Measurements from ENCODE around the gene CCDC13. TPM values are rescaled to one million over a fixed set of nuclear protein-coding genes. Genes with fewer than 3 reads are reported as not detected.

The CCDC13 gene
- total RNA-seq, 6 experiments from 2014 or later = 0.17 to 0.47 (median 0.30) TPM; not detected in 2

DNA sequence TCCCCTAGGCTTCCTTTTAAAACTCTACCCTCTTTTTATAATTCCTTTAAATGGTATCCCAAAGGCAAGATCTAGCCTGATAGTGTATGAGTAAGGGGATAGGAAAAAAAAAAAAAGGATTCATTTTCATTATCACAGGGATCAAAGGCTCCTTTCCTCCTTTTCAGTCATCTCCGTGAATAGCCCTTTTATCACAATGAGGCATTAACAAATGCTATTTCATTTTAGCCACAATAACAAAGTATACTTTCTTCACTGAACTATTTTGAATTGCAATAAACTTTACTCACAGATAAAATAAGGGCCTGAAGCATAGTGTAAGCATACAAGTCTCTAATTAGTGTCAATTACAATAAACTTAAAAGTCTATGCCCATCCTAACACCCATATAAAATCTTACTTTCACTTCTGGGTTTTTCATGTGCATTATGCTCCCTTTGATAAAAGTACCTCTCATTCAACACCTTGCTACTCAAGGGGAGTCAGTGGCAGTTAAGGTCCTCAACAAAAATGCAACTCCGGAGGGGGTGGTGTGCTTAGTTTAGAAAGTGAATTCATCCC, 22.6 kb upstream of the CCDC13 start:
- Mint-ChIP-seq H3K36me3 (ENCODE audit: low read depth) (peaks cover 14% of the 10 kb centered on the region), H3K4me1 (ENCODE audit: low read depth) (peaks cover 7% of the 10 kb centered on the region), H3K27ac (no peak overlapping the region), H3K9me3 (no peaks in the 10 kb centered on the region), H3K27me3 (ENCODE audit: insufficient read depth) (no peaks in the 10 kb centered on the region), H3K4me3 (no peak overlapping the region)
- no peak for DNase-seq
- TF ChIP-seq, protein P1, sequence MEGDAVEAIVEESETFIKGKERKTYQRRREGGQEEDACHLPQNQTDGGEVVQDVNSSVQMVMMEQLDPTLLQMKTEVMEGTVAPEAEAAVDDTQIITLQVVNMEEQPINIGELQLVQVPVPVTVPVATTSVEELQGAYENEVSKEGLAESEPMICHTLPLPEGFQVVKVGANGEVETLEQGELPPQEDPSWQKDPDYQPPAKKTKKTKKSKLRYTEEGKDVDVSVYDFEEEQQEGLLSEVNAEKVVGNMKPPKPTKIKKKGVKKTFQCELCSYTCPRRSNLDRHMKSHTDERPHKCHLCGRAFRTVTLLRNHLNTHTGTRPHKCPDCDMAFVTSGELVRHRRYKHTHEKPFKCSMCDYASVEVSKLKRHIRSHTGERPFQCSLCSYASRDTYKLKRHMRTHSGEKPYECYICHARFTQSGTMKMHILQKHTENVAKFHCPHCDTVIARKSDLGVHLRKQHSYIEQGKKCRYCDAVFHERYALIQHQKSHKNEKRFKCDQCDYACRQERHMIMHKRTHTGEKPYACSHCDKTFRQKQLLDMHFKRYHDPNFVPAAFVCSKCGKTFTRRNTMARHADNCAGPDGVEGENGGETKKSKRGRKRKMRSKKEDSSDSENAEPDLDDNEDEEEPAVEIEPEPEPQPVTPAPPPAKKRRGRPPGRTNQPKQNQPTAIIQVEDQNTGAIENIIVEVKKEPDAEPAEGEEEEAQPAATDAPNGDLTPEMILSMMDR (IDR thresholded peaks at IDR 0.05) = no peak

GRCh38 chr3:42790714-42791229, 17.7 kb upstream of the CCDC13 start:
- H3K27ac Mint-ChIP-seq = no peak overlapping the region
- peaks cover 16% of the 10 kb centered on the region for H3K36me3 Mint-ChIP-seq (ENCODE audit: low read depth)
- H3K27me3 Mint-ChIP-seq (ENCODE audit: insufficient read depth) = no peaks in the 10 kb centered on the region

DNA sequence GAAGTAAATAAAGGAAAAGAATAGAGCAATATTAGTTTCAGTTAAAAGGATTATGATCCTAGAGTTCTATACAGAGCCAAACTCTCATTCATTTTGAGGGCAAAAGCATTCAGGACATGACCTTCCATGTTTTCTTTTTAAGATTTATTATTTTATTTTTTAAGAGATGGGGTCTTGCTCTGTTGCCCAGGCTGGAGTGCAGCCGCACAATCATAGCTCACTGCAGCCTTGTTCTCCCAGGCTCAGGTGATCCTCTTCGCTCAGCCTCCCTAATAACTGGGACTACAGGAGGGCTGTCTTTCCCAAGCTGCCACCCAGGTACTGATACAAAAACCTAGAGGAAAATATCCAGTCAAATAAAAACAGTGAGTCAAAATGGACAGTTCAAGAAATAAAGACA, 13.6 kb upstream of the CCDC13 start:
- H3K36me3 Mint-ChIP-seq (ENCODE audit: low read depth) = peaks cover 22% of the 10 kb centered on the region
- no peak overlapping the region for H3K27ac Mint-ChIP-seq

More at GRCh38 chr3:42790714-42791229, 17.7 kb upstream of the CCDC13 start:
- H3K9me3 Mint-ChIP-seq = no peaks in the 10 kb centered on the region
- no peak overlapping the region for H3K4me3 Mint-ChIP-seq
- peaks cover 5% of the 10 kb centered on the region for H3K4me1 Mint-ChIP-seq (ENCODE audit: low read depth)
- TF ChIP-seq, protein P1 (IDR thresholded peaks at IDR 0.05) = no peak
- DNase-seq = no peak

DNA sequence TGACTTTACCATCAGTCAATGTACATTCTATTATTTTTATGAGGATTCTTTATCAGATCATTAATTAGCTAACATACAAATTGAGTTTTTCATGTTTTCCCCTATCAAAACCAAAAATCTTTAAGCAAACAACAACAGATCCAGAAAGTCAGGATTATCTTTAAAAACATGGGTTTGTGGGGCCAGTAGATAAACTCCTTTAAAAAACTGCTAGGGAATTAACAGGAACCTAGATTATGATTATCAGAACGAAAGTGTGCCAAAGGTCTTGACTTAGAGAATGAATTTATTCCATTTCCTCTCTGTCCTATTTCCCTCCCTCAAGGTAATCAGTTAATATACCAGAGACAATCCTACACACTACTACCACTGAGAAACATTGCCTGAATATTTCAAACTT, 13.2 kb upstream of the CCDC13 start:
- Mint-ChIP-seq H3K27ac (0 out of 2 replicates have a peak overlapping the region, but pooled peaks have one; percentile 7), H3K9me3 (no peaks in the 10 kb centered on the region), H3K4me1 (ENCODE audit: low read depth) (peaks cover 5% of the 10 kb centered on the region), H3K27me3 (ENCODE audit: insufficient read depth) (no peaks in the 10 kb centered on the region), H3K4me3 (no peak overlapping the region), H3K36me3 (ENCODE audit: low read depth) (peaks cover 22% of the 10 kb centered on the region)
- TF ChIP-seq, protein P1 (IDR thresholded peaks at IDR 0.05) = no peak
- no peak for DNase-seq

More for the DNA sequence above, 13.6 kb upstream of the CCDC13 start:
- no peaks in the 10 kb centered on the region for H3K27me3 Mint-ChIP-seq (ENCODE audit: insufficient read depth)
- DNase-seq = no peak
- H3K9me3 Mint-ChIP-seq = no peaks in the 10 kb centered on the region
- no peak overlapping the region for H3K4me3 Mint-ChIP-seq
- peaks cover 5% of the 10 kb centered on the region for H3K4me1 Mint-ChIP-seq (ENCODE audit: low read depth)
- TF ChIP-seq, protein P1 (IDR thresholded peaks at IDR 0.05) = no peak

GRCh38 chr3:42780892-42781700, 8.0 kb upstream of the CCDC13 start:
- Mint-ChIP-seq H3K27ac (peak overlapping the region; percentile 85), H3K4me3 (no peak overlapping the region), H3K27me3 (ENCODE audit: insufficient read depth) (no peaks in the 10 kb centered on the region; the same call in 1 of the 2 replicates), H3K9me3 (no peaks in the 10 kb centered on the region), H3K36me3 (ENCODE audit: low read depth) (peaks cover 14% of the 10 kb centered on the region), H3K4me1 (ENCODE audit: low read depth) (peaks cover 39% of the 10 kb centered on the region)
- TF ChIP-seq, protein P1 (IDR thresholded peaks at IDR 0.05) = peak; percentile 93
- peak; percentile 70 for DNase-seq

Measured in HFFc6 (cell line).